Inflammatory macrophage (primary cell): Measurements from ENCODE around the gene RPL4.
"Not testable (repeated sequence)": the region's sequence is repeated elsewhere in the genome, so short reads cannot be mapped to it uniquely, and the experiment has no call there.

ENCODE experiments used
- DNase-seq, 2 donors: peaks; one replicate each; pipeline ENCODE4 v3.0.0-alpha.2; 2020 to 2022
- total RNA-seq, 18 experiments: gene quantifications; one replicate each; lab custom pipeline; 2026; ENCODE audit warnings: mixed read lengths in 6 of 18, inconsistent platforms in 2 of 18; lab: John Stamatoyannopoulos, UW

The RPL4 gene
- total RNA-seq: 405 to 874 (median 721) reads per million in 18 experiments

DNA sequence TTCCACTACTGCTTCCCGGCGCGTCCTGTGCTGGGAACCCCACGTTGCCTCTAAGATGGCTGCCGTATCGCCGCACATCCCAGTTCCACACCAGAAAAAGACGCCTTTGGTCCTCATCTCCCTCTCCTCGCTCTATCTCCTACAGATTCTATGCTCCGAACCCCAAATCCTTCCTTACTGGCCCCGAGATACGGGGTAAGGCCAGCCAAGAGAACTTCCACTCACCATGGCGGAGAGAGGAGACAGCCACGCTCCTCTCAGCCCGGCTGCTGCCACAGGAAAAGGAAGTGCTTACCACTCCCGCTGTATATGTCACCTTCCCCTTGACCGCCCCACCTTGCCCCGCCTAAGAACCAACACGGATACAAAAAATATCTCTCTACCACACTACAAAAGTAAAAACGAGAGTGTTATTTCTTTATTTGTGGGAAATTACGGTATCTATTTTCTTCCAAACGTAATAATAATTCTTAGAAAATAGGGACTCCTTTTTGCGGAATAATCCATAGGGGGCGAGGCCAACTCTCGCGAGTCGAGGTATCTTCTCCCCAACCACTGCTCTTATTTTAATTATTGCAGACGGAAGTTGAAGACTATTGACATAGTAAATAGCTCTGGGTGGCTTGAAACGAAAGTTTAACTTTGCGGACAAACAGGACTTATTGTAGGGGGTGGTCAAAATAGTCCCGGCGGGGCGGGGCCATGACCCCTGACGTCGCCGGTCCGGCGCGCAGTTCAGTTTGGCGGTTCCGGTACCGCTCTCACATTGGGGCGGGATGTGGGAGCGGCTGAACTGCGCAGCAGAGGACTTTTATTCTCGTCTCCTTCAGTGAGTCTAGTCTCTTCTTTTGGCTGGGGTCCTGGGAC is at the start of gene RPL4, which contains the start of gene ZWILCH:
RPL4 (minus strand) TSS at position 293 of the 867 bp plus-strand sequence; CDS start at position 228, 65 bp downstream.
ZWILCH (plus strand) TSS at position 764 of the 867 bp plus-strand sequence; CDS start at position 777, 13 bp downstream.
- peak; percentile 86 to 88 for DNase-seq

DNA sequence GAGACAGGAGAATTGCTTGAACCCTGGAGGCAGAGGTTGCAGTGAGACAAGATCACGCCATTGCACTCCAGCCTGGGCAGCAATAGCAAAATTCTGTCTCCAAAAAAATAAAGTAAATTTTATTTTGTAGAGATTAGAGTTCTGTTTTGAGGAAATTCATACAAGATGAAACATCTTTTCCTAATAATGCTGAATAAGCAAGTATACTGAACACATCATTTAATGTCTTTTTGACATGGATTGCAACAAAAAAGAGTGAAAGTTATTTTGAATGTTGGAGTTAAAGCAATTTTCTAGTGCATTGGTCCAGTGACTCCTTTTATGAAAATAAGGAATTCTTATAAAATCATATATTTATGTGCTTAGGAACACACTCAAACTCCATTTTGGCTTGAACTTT is 40.6 kb upstream of the RPL4 start:
- DNase-seq: no peak

DNA sequence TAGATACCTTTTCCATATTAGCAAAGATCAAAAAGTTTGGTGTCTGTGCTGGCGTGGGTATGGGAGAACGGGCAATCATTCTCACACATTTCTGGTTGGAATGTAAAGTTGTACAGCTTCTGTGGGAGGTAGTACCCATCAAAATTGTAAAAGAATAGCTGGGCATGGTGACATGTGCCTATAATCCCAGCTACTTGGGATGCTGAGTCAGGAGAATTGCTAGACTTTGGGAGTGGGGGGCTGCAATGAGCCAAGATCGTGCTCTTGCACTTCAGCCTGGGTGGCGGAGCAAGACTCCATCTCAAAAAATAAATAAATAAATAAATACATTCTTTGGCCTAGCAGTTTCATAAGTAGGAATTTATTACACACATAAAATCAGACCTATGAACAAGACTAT is 38.2 kb upstream of the RPL4 start:
- no peak for DNase-seq

DNA sequence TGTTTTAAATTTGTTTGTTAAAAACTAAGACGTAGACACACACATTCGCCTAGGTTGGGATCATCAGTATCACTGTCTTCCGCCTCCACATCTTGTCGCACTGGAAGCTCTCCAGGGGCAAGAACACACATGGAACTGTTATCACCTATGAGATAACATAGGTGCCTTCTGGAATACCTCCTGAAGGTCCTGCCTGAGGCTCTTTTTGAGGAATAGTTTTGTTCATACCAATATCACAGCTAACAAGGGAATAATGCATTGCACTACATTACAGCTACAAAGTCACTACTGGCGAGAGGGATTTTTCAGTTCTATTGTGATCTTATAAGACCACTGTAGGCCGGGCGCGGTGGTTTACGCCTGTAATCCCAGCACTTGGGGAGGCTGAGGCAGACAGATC is 30.4 kb upstream of the RPL4 start:
- DNase-seq: no peak

DNA sequence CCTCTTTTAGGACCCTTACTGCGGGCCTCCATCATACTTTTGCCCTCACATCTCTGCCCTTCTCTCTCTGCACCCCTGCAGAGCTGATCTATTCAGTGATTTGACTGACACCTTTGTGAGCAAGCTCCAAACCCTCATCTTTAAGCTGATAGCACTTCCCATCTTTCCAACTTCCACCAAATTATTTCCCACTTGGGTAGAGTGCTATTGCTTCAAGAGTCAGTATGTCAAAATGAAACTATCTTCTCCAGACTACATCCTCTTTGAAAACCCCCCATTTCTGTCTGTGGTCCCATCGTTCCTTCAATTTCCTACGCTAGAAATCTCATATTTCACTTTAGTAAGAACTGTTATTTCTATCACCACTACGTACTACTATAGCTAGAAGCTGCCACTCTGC is 20.2 kb upstream of the RPL4 start:
- peak; percentile 4 to 13 for DNase-seq

DNA sequence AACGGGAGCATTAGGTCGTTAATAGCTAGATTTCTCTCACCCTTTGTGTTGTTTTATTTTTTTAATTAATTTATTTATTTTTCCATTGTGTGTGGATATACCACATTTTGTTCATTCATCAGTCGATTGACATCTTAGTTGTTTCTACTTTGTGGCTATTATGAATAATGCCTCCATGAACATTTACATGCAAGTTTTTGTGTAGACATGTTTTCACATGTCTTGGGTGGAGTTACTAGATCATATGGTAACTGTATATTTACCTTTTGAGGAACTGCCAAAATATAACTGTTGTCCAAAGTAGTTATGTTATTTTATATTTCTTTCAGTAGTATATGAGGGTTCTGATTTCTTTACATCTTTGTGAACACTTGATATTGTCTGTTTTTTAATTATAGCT is 19.3 kb upstream of the RPL4 start:
- no peak for DNase-seq

DNA sequence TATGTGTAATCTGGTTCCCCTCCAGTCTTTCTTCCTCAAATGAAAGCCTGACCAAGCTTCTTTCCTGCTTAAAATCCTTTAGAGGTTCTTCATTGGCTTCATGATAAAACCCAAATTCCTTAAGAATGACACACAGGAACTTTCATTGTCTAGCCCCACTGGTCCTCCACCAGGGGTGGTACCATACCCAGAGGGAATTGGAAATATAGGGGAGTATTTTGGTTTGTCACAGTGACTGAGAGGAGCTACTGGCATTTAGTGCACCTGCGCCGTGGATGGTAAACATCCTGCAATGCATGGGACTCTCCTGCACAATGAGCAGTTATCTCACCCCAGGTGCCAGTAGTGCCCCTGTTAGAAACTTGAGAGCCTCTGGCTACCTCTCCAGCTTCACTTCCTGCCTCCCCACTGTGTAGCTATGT is 11.3 kb upstream of the RPL4 start:
- DNase-seq: no peak

DNA sequence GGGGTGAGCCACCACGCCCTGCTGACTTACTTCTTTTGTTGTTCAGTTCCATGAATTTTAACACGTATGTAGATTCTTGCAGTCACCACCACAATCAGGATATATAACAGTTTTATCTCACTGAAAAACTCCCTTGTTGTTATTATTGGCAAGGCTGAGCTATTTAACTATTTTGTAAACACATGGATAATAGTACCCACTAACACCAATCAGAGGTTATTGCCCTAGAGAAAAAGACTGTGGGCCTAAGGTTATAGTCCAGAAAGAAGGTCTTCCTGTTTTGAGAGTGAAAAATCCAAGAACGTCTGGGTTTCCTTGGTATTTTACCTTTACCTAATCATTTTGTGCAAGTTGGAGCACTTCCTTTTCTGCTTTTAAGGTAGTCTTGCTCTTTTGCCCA is 9.9 kb upstream of the RPL4 start:
- no peak for DNase-seq

DNA sequence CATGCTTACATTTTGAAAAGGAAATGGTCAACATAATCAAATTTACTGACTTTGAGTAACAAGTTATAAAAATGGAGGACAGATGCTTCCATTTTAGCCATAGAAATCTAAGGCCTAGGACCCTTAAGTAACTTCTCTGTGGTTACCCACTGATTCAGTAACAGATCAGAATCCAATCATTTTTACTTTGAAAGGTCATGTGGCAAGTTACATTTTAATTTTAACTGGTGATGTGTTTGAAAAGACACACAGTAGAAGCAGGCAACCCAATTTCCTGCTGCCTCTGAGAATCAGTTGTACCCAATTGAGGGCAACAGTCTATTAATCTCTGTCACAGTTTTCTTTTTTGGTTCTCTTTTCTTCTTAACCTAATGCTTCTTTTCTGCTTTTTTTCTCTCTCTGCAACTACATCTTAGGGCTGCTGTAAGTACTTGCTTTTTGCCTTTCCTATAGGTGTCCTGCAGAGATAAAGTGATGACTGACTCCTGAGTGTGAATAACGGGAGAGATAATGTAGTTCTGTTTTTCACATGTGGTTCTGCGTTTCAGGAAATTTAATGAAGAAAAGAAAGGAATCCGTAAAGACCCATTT is 3.7 kb upstream of the RPL4 start:
- no peak for DNase-seq

DNA sequence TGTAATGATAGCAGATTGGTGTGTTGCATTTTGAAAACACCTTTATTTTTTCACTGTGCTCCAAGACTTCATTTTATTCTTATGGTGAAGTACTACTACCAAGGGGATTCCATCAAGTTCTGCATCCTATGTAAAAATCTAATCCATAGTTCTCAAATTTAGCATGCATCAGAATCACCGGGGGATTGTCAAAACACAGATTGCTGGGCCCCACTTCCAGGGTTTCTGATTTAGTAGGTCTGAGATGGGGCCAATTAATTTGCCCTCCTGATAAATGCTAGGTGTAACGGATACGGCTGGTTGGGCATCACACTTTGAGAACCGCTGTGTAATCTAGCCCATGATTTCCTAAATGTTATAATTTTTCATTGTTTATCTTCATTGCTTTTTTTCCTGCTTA is 1.2 kb upstream of the RPL4 start:
- DNase-seq: no peak

DNA sequence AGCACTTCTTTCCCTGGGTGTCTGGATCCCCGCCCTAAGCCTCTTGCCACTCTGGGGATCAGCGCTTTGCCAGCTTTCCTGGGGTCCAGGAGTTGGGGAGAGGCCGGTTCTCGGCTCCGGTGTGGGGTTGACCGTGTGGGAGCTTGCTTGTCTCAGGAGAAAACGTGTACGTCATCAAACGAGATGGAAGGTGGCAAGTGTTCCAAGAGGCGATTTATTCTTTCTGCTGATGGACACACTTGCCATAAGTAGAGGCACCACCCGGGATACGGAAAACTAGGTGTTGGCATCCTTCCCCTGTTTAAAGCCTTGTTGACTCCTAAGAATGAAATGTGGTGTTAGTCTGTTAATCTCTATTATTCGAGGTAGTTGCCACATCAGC is 766 bp upstream of the RPL4 start:
- DNase-seq: no peak

DNA sequence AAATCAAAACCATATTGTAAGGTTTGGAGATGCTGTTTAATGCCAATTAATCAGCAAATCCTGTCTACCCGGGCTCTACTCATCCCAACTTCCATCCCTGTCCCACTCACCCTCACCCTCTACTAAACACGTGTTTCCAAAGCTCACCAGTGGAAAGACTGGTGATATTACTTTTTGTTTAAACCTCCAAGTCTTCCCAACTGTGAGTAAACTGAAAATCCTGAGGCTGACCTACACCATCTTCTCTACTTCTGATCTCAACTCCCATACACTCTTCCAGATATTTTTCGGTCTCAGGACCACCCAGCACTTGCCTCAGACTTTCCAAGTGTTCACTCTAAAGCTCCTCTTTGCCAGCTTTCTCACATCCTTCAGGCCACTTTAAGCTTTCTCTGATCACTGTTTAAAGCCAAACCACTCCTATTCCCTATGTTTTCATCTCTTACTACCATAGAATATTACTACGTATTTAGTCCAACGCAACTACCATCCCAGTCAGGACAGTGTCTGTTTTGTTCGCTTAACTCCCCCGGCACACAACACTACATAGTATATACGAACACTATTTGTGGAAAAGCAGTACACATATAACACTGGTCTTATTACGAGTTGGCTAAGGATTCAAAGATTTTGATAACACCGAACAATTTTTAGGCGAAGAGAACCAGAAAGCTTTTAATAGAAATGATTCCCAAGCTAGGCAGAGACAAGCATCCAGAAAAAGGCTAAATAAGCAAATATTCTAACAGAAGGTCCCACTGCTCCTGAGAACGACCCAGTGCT is 684 bp downstream of the RPL4 start:
- DNase-seq: no peak

DNA sequence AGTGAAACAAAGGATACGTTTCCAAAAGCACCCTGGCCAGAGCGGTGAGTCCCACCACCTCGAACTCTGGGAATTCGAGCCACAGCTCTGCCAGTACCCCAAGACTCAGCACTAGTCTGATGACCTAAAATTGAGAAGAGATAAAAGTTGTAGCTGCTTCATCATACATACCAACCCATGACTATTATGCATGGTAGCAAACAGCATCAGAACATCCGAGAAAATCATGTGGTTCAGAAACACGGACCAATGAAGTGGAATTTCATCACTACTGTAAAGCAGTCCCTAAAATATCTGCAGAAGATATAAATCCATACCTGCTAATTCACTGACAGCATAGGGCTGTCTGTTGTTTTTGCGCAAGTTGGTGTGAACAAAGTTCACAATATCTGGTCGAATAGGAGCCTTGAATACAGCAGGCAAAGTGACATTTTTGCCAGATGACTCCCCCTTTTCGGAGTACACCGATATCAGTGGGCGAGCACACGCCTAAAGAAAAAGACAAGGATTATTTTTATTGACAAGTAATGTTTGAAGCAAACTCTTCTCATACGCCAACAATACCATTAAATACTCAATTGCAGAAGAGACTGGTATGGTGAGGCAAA is 1.5 kb downstream of the RPL4 start:
- DNase-seq: not testable (repeated sequence)

DNA sequence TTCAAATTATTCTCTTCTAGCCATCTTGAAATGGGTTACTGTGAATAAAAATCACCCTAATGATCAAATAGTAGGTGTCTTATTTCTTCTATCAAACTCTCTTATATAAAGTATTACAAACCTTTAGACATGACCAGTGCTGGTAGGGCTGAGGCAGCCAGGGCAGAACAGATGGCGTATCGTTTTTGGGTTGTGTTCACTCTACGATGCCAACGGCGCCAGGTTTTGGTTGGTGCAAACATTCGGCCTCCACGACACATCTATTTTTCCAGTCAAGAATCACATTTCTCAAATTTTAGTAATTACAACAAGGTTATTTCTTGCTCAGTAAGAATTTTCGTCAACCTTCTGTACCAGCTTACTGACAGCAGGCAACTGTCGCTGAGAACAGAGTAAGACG is 2.2 kb downstream of the RPL4 start:
- DNase-seq: no peak

DNA sequence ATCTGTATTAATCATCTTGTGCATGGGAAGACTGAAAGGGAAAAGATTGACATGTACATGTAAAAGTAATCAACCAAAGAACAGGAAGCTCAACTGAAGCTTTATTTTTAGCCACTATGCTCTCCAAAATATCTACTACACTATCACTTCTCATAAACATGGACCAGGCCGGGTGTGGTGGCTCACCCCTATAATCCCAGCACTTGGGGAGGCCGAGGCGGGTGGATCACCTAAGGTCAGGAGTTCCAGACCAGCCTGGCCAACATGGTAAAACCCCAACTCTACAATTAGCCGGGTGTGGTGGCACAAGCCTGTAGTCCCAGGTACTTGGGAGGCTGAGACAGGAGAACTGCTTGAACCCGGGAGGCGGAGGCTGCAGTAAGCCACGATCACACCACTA is 4.3 kb downstream of the RPL4 start:
- not testable (repeated sequence) for DNase-seq

DNA sequence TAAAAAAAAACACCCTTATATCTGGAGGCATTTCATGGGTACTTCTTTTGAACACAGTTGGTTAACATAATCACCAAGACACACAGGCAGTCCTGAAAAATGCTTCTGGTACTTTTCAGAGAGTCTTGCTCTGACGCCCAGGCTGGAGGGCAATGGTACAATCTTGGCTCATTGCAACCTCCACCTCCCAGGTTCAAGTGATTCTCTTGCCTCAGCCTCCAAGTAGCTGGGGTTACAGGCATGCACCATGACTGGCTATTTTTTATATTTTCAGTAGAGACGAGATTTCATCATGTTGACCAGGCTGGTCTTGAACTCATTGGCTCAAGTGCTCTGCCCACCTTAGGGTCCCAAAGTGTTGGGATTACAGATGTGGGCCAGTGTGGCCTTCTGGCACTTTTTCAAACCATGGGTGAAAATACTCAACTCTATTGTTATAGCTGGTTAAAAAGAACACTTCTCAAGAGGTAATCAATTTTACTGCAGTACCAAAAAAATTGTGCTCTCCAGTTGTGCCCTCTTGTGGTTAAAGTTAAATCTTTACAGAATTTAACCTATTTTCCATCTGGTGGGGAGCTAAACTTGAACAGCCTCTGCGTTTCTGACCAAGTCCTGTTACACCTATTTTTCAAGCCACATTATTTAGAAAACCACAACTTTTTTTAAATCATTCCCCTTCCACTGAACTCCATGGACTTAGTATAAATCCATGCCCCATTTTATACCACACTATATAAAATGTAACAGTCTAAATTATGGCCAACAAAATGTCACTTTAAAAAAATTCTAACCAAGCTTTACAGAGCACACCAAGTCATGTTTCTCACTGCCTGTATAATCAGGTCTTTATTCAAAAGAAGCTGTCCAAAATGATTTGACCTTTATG is 5.9 kb downstream of the RPL4 start:
- peak; percentile 13 to 44 for DNase-seq

DNA sequence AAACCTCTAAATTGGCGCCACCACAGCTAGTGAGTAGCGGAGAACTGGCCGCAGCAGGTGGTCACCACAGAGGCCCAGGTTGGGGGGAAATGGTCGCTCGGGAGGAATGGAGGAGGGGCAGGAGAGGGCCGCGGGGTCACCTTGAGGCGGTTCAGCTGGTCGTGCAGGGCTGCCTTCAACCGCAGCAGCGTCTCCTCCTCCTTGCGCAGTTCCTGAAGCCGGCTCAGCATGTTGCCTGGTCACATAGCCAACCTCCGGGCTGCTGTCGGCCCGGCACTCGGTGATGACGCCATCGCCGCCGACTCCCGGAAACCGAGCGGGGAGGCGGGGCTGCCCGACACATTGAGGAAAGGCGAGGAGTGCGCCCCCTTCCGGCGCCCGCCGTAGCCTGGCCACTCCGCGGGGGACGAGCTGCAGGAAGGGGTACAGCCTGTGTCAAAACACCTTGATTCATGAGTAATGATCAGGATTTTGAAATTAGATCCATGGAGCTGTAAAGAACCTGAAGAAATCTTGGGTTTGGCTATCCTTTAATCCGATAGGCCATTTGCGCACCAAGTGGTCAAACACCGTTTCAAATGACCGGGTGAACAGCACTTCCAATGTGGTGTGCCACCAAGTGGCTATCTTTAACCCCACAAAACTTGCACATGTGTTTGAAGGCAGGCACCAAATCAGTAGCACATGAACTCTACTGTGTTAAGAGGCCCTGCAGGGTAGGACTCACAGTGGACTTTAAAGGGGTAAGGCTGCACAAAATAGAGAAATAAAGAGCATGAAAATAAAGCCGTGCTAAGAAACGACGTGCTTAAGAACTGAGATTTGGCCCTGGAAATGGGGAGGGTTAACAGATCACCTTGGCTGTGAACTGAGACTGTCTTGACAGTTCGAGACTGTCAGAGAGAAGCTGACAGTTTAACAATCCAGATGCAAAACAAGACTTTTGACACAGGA is 6.9 kb downstream of the RPL4 start, which contains the start of gene SNAPC5:
SNAPC5 (minus strand) TSS at position 261 of the 954 bp plus-strand sequence; CDS start at position 230, 31 bp downstream.
- DNase-seq: peak; percentile 96 to 97

DNA sequence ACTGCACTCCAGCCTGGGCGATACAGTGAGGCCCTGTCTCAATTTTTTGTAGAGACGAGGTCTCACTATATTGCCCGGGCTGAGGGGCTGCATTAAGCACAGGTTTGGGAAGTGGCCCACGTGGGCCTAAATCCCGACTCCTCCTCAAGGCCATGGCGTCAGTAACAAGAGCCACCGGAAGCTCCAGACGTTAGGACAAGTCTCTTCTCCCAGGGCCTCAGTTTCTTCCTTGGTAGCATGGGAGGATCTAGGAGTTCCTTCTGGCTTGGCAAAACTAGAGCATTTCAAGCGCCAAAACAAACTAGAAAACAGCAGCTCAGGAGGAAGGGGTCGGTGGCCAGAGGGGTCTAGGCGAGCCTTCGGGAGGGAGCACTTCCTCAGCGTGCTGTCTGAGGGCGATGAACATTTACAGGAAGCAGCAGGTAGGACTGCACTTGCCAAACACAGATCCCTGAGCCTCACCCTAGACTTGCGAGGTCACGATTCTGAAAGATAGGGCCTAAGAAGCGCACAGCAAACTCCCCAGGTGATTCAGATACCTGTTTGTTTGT is 7.6 kb downstream of the RPL4 start:
- peak; percentile 7 to 21 for DNase-seq

DNA sequence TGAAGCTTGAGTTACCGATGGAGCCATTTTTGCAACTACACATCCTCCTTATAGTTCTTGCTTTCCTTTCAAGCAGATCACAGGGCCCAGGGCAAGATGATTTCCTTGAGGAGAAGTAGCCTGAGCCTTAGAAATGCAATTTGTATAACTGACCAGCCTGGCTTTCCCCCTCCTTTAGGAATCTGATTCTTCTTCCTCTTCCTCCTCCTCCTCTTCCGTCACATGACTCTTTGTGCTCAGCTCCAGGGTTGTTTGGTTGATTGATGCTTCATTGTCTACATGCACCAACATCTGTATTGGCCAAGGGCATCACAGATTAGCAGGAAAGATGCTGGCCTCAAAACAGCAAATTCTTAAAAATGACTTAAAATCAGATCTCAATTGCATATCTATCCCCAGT is 10.4 kb downstream of the RPL4 start:
- peak in 1 of 2 donors; percentile 37 for DNase-seq

DNA sequence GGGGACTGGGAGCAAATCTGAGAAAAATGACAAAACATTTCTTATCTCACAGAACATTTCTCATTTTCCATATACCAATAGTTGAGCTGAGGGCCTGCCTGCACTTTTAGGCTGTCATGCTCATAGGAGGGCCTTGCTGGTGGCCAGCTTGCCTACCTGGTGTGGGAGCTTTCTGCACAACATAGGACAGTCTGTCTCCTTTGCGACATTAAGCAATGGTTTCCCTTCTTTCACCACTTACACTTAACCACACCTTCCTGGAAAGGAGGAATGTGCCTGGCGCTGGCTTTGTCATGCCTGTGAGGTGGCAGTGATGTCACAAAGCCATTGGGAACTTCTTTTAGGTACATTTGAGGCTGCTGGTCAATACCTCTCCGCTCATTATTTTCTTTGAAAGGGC is 12.8 kb downstream of the RPL4 start:
- no peak for DNase-seq
